Body of pancreas (tissue), 4 donors: ENCODE measurements around the gene NPAS1.

Experiments used
- CTCF ChIP-seq, 7 experiments: fragments of 450-650 bp in 4 of 7; fragments of 200-600 bp in 3 of 7; sonication (generic) in 3 of 7; IDR thresholded peaks; one replicate each; pipeline ENCODE4 v1.5.1; 2016 to 2019; ENCODE audit warnings: antibody characterized with exemption in 7 of 7
- POLR2A ChIP-seq, 3 donors: fragments of 450-650 bp; IDR thresholded peaks; one replicate each; pipeline ENCODE4 v1.6.1; 2016; ENCODE audit warnings: antibody characterized with exemption in 3 of 3, mild to moderate bottlenecking in 2 of 3

- TF ChIP-seq POLR2A (IDR thresholded peaks at IDR 0.05) (no peak), CTCF (IDR thresholded peaks at IDR 0.05) (no peak)
Observed at GRCh38 chr19:47002853-47003610, 16.6 kb upstream of the NPAS1 start.
